Liver (tissue), 9 donors: ENCODE data around the gene HMGN4. TPM values are rescaled to one million over a fixed set of nuclear protein-coding genes. Genes with fewer than 3 reads are reported as not detected.
A peak's percentile ranks its signal among the peaks of the same experiment; 100 is the strongest.

Experiments
- DNase-seq: peaks from one replicate; pipeline ENCODE4 v3.0.0-alpha.2; 2017; ENCODE audit warnings: low spot score
- H3K27ac ChIP-seq, 2 donors: one replicate each; pipeline ENCODE4 v1.7.0; 2013; ENCODE audit warnings: inconsistent platforms in 2 of 2, low read length in 2 of 2, control low read depth in 1 of 2, low read depth in 1 of 2, mild to moderate bottlenecking in 1 of 2
- H3K27me3 ChIP-seq, 4 donors: one replicate each; pipeline versions ENCODE4 v1.6.1 to v1.7.0; 2013; ENCODE audit warnings: low read length in 3 of 4, inconsistent platforms in 1 of 4, mild to moderate bottlenecking in 1 of 4, moderate library complexity in 1 of 4; ENCODE audit not compliant: control insufficient read depth in 4 of 4, insufficient read depth in 4 of 4
- H3K36me3 ChIP-seq, 4 donors: one replicate each; pipeline versions ENCODE4 v1.6.1 to v1.7.0; 2013; ENCODE audit warnings: low read length in 3 of 4, mild to moderate bottlenecking in 3 of 4, low read depth in 1 of 4, moderate library complexity in 1 of 4; ENCODE audit not compliant: control insufficient read depth in 4 of 4, insufficient read depth in 3 of 4
- H3K4me1 ChIP-seq, 4 donors: one replicate each; pipeline versions ENCODE4 v1.6.1 to v1.7.0; 2013; ENCODE audit warnings: low read length in 3 of 4, mild to moderate bottlenecking in 3 of 4, moderate library complexity in 1 of 4; ENCODE audit not compliant: control insufficient read depth in 4 of 4, insufficient read depth in 4 of 4
- H3K4me3 ChIP-seq, 3 donors: one replicate each; pipeline versions ENCODE4 v1.6.1 to v1.7.0; 2013; ENCODE audit warnings: low read length in 3 of 3, control low read depth in 1 of 3, low read depth in 1 of 3, mild to moderate bottlenecking in 1 of 3
- H3K9ac ChIP-seq, 2 donors: one replicate each; pipeline ENCODE4 v1.7.0; 2013; ENCODE audit warnings: low read length in 2 of 2, mild to moderate bottlenecking in 2 of 2, moderate library complexity in 2 of 2, control low read depth in 1 of 2, low read depth in 1 of 2
- H3K9me3 ChIP-seq, 4 donors: one replicate each; pipeline versions ENCODE4 v1.6.1 to v1.7.0; 2013; ENCODE audit warnings: low read length in 3 of 4; ENCODE audit not compliant: control insufficient read depth in 4 of 4
- ATF3 ChIP-seq: IDR thresholded peaks from 2 replicates; pipeline ENCODE4 v1.6.1; 2016; ENCODE audit warnings: antibody characterized with exemption
- CTCF ChIP-seq: fragments of 150-350 bp; IDR thresholded peaks from 2 replicates; pipeline ENCODE4 v1.5.1; 2017; ENCODE audit warnings: improper control_type of control experiment, low read depth, low read length; ENCODE audit not compliant: missing input control
- EGR1 ChIP-seq, 2 donors: IDR thresholded peaks; 2 replicates each; pipeline ENCODE4 v1.6.1; 2016 to 2018; ENCODE audit warnings: antibody characterized with exemption in 2 of 2, low read depth in 2 of 2
- FOXA1 ChIP-seq: IDR thresholded peaks from 2 replicates; pipeline ENCODE4 v1.6.1; 2016; ENCODE audit warnings: antibody characterized with exemption
- FOXA2 ChIP-seq: IDR thresholded peaks from 2 replicates; pipeline ENCODE4 v1.6.1; 2016; ENCODE audit warnings: antibody characterized with exemption
- GABPA ChIP-seq, 2 donors: IDR thresholded peaks in 1 of 2; conservative IDR thresholded peaks in 1 of 2; 2 replicates each; pipeline ENCODE4 v1.6.1; 2016; ENCODE audit warnings: antibody characterized with exemption in 2 of 2, mild to moderate bottlenecking in 1 of 2, moderate library complexity in 1 of 2
- HNF4A ChIP-seq, 2 donors: conservative IDR thresholded peaks; 2 replicates each; pipeline ENCODE4 v1.6.1; 2016; ENCODE audit warnings: antibody characterized with exemption in 2 of 2, mild to moderate bottlenecking in 2 of 2
- HNF4G ChIP-seq: IDR thresholded peaks from 2 replicates; pipeline ENCODE4 v1.6.1; 2016; ENCODE audit warnings: antibody characterized with exemption
- JUND ChIP-seq, 2 donors: IDR thresholded peaks; 2 replicates each; pipeline ENCODE4 v1.6.1; 2016; ENCODE audit warnings: antibody characterized with exemption in 2 of 2
- MAX ChIP-seq: IDR thresholded peaks from 2 replicates; pipeline ENCODE4 v1.6.1; 2016; ENCODE audit warnings: antibody characterized with exemption
- NR2F2 ChIP-seq: IDR thresholded peaks from 2 replicates; pipeline ENCODE4 v1.6.1; 2016; ENCODE audit warnings: antibody characterized with exemption
- RAD21 ChIP-seq, 2 donors: IDR thresholded peaks; 2 replicates each; pipeline ENCODE4 v1.6.1; 2016; ENCODE audit warnings: antibody characterized with exemption in 2 of 2, mild to moderate bottlenecking in 2 of 2
- REST ChIP-seq: IDR thresholded peaks from 2 replicates; pipeline ENCODE4 v1.6.1; 2016; ENCODE audit warnings: antibody characterized with exemption, mild to moderate bottlenecking
- RXRA ChIP-seq, 2 donors: IDR thresholded peaks; 2 replicates each; pipeline ENCODE4 v1.6.1; 2017 to 2018; ENCODE audit warnings: antibody characterized with exemption in 2 of 2, mild to moderate bottlenecking in 1 of 2
- SP1 ChIP-seq: IDR thresholded peaks from 2 replicates; pipeline ENCODE4 v1.6.1; 2018; ENCODE audit warnings: antibody characterized with exemption, mild to moderate bottlenecking
- TAF1 ChIP-seq: conservative IDR thresholded peaks from 2 replicates; pipeline ENCODE4 v1.6.1; 2016; ENCODE audit warnings: antibody characterized with exemption, mild to moderate bottlenecking
- YY1 ChIP-seq: IDR thresholded peaks from 2 replicates; pipeline ENCODE4 v1.6.1; 2016; ENCODE audit warnings: antibody characterized with exemption, mild to moderate bottlenecking
- ZBTB33 ChIP-seq: IDR thresholded peaks from 2 replicates; pipeline ENCODE4 v1.6.1; 2016; ENCODE audit warnings: antibody characterized with exemption
- WGBS: extraction: QIAGEN DNeasy Blood & Tissue Kit; methylation state at CpG from one replicate; pipeline ENCODE4 v1.1.7; 2013; 5-methylcytosine and 5-hydroxymethylcytosine counted together
- polyA plus RNA-seq, 2 donors: library from polyadenylated mRNA; stranded (reverse) in 1 of 2; unstranded in 1 of 2; fragments of 200-250 nt in 1 of 2; fragments of >200 nt in 1 of 2; fragmentation: Nextera tagmentation in 1 of 2; extraction: Ambion mirVana in 1 of 2; gene quantifications; one replicate each; pipeline versions ENCODE4 v1.2.1 to v1.2.3, GENCODE V29; 2013 to 2015
- total RNA-seq, 2 donors: library from RNA; depleted of rRNA; stranded (reverse); fragments of >200 nt; gene quantifications; one replicate each; pipeline ENCODE4 v1.2.3, GENCODE V29; 2014
- donor health status: healthy.
- donor health status: healthy.
- donor health status: healthy.
- donor health status: healthy.
- donor health status: healthy.

The HMGN4 gene
- total and polyA plus RNA-seq, 4 donors: 8.2 to 13.3 (median 10.1) TPM

GRCh38 chr6:26571592-26572296, 33.6 kb downstream of the HMGN4 start:
- Histone ChIP-seq H3K27ac (peak overlapping the region in 1 of 2 donors; percentile 23), H3K9me3 (peaks cover 0 to 2% (median 0%) of the 10 kb centered on the region in 4 donors), H3K27me3 (peaks cover 0 to 3% (median 1%) of the 10 kb centered on the region in 4 donors), H3K36me3 (no peaks in the 10 kb centered on the region), H3K4me3 (peak overlapping the region; percentile 16 to 61 (median 48)), H3K9ac (peak overlapping the region in 1 of 2 donors; percentile 57), H3K4me1 (peaks cover 0 to 11% (median 7%) of the 10 kb centered on the region in 4 donors)
- WGBS: 7% methylated on average over 24 of the region's 24 CpGs
- no peak for TF ChIP-seq HNF4G
- peak; percentile 22 for TF ChIP-seq FOXA2
- peak; percentile 99 for TF ChIP-seq ATF3
- TF ChIP-seq GABPA (IDR thresholded peaks at IDR 0.05 in 1 of 2, conservative IDR thresholded peaks at IDR 0.05 in 1 of 2): no peak
- peak; percentile 70 for TF ChIP-seq MAX
- no peak for TF ChIP-seq REST
- TF ChIP-seq TAF1: no peak
- peak; percentile 57 for TF ChIP-seq NR2F2
- peak in 1 of 2 donors; percentile 25 for TF ChIP-seq EGR1 (IDR thresholded peaks at IDR 0.05; ENCODE audit: low read depth in 2 of 2)
- peak in 1 of 2 donors; percentile 15 for TF ChIP-seq JUND (IDR thresholded peaks at IDR 0.05)
- peak; percentile 93 for TF ChIP-seq YY1
- TF ChIP-seq CTCF: no peak
- TF ChIP-seq RAD21 (IDR thresholded peaks at IDR 0.05): no peak
- TF ChIP-seq FOXA1: no peak
- no peak for TF ChIP-seq ZBTB33
- TF ChIP-seq RXRA (IDR thresholded peaks at IDR 0.05): peak; percentile 32 to 46
- TF ChIP-seq SP1: peak; percentile 31
- TF ChIP-seq HNF4A (conservative IDR thresholded peaks at IDR 0.05): peak; percentile 25 to 34
- peak; percentile 65 for DNase-seq
